NCI-H2227 (cell line): ENCODE data around the gene SMARCC1.

Experiments used
- DNase-seq: peaks from one replicate; lab custom pipeline; 2025; ENCODE audit not compliant: unreplicated experiment; lab: John Stamatoyannopoulos, UW

Gene SMARCC1

DNA sequence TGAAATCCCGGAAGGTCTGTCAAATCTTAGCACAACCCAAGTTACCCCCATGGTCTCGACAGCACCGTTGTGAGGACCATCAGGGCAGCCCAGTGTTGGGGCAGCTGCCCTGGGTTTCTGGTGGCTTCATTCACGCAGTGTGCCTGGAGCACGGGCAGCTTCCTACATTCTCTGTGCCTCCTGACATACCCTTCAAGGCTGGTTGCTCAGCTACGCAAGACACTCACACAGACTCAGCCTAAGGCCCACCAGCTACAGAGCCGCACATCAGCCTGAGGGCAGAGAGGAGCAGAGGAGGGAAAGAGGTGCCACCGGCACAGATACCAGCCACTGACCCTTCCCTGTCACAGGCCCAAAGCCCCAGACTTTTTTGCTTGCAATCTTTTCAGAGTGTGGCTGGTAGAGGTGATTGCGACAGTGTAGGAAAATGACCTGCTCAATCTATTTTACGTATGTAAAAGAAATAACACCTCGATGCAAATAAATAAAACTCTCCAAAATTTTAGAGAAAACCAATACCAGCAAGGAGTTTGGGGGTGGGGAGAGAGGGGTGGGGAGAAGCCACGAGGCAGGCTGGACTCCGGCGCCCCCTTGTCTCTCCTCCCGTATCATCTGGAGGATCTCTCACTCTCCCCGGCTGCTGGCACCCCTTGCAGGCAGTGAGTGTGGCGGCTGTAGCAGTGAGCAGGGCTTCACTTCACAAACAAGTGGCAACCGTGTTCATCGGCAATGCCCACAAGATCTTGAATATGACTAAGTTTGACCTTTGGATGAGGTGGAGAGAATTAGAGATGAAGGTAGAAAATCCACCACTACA is 215.8 kb downstream of the SMARCC1 start:
- DNase-seq: no peak

DNA sequence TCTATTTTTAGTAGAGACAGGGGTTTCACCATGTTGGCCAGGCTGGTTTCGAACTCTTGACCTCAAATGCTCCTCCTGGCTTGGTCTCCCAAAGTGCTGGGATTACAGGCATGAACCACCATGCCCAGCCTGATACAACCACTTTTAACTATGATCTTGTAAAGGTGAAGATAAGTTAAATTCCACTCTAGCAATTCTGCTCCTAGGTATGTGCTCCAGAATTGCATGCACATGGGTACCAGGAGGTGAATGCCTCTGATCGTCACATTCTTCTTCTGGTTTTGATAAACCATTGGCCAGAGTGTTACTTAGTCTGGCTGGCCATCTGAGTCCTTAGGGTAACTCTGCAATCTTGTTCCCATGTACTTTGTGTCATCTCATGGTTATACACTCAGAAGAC is 225.3 kb downstream of the SMARCC1 start:
- no peak for DNase-seq

DNA sequence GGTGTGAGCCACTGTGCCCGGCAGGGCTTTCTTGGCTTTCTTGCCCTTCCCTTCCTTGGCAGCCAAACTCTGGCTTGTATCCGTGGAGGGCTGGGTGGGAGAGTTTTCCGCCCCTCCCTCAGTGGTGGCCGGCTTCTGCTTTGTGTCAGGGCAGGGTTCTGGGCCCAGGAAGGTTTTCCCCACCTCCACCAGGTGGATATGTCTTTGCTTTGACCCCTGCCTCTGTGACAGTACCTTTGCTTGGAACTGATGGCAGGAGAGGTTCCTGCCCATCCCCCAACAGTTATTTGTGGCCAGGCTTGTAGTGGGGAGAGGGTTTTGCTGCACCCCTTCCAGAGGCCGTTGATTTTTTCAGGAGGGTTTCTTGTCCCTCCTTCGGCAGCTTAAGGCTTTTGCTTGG is 227.4 kb downstream of the SMARCC1 start:
- DNase-seq: no peak

DNA sequence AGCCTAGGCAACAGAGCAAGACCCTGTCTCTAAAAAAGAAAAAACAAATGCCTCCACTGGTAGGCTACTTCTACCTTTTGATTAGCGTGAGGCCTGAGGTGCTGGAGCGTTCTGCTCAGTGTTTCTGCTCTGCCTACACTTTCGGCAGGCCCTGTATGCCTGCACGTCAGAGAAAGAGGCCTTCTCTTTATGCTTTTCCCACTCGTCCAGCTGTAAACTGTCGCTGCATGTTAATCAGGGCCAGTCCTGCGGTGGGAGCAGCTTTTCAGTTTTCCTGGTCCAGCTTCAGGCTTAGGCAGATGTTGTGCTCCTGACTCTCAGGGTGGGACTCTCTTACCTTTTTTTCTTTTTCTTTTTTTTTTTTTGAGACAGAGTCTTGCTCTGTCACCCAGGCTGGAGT is 228.3 kb downstream of the SMARCC1 start:
- no peak for DNase-seq

DNA sequence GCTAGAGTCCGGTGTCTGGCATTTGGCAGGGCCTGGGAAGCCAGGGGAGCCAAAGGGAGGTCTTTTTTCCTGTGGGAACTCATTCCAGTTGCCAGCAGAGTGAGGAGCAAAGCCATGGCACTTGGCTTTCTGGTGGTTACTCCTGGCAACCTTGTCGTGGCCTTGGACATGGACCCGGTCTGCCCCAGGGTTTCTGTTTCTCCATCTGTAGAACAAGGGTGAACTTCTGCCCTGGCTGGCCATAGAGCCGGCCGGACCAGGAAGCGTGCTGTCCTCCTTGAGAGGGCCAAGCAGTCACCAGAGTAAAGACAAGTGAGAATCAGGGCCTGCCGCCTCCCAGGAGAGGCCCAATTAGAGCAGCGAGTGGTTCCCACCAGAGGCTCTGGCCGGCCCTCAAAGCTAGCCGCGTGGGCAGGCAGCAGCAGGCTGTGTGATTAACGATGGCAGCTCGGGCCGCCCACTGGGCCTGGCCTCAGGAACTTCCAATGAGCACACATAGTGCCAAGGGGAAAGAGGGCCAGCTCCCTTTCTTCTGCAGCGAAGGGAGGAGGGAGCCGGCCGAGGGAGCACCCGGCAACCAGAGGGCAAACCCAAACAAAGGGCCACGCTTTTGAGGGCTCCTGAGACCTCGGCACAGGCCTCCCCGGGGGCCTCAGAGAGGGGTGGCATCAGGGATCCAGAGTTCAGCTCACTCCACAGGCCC is 239.1 kb downstream of the SMARCC1 start:
- peak; percentile 22 for DNase-seq

DNA sequence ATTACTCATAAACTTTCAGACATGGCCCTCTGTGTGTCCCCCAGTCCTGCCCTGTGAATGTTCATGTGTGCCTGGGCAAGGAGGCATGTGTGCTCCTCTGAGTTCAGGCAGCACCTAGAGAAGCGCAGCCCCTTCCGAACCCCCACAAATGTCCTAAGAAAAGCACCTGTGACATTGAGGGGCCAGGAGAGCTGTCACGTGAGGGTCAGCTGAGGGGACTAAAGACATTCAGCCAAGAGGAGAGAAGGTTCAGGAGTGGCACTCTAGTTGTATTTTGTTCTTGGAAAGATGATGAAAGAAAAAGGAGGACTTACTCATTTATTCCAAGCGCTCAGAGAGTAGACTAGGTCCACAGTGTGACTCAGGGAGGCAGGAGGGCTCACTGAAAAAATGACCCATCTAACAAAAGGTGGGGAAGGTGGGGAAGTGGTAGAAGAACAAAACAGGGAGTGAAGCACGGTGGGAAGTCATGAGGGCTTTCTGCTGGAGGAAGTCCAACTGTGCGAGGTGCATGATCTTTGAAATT is 240.0 kb downstream of the SMARCC1 start:
- DNase-seq: no peak

DNA sequence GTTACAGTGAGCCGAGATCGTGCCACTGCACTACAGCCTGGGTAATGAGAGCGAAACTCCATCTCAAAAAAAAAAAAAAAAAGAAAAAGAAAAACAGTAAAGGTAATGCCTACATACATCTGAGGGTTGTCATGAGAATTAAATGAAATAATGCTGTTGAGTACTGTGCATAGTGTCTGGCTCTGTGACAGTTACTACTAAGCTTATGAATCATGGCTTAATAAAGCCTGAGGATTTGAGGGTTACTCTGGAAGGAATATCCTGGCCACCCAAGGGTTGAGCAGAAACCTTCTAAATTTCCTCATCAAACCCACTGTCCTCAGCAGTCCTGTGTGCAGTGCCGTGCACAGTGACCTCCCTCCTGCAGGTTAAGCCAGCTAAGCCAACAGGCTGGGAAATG is 241.4 kb downstream of the SMARCC1 start:
- no peak for DNase-seq

DNA sequence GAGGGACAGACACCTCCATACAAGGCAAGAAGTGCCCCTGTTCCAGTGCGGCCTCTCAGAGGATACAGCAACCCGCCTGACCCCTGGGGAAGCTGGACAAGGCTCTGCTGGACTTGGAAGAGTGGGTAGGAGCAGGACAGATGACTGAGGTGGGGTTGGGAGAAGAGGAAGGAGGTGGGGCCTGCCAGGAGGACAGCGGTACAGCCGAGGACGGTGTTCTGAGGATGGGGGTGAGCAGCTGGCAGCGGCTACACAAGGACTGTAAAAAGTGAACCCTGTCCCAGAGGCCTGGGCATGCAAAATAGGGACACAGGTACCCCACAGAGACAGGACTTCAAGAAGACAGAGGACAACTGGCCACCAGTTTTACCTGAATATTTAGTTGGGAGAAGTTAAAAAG is 244.7 kb downstream of the SMARCC1 start:
- DNase-seq: no peak

DNA sequence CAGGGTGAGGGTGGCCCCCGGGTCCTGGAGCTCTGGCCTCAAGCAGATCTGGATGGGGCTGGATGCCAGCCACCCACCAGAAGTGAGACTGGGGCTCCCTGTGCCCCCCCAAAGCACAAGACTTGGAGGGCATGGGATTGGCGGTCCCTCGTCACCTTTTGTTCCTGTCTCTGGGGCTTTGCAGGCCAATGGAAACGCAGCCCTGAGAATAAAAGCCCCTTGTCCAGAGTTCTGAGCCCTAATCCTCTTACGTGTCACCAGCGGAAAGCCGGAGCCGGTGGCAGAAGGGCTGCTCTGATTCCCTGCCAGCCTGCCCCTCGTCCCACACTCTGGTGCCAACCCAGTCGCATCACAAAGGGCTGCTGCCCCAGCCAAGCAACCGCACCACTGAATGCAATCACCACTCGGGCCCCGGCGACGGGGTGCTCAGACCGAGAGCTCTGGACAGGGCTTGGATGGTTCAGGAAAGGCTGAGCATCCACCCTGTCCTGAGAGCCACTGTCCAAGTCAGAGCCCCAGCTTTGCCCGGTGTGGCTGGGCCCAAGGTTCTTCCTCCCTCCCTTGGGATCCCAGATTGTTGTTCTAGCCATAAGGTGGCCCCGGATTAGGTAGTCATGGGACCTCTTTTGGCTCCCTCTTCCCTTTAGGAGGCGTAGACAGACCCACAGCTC is 245.3 kb downstream of the SMARCC1 start:
- no peak for DNase-seq
